ENCODE results near the gene DSCAM. TPM values are rescaled to one million over a fixed set of nuclear protein-coding genes. Genes with fewer than 3 reads are reported as not detected.

DSCAM gene
- total and polyA plus RNA-seq, 10 of the 15 experiments (the other 5 are each of a cell fraction or from before 2014, with no cell fraction given) = not detected

- no peaks in the 10 kb centered on the region for H3K79me2 ChIP-seq (ENCODE audit: control insufficient read depth, insufficient read depth, low read length)
- no TSS peak for BruUV-seq (replicated peaks)
- no peaks in the 10 kb centered on the region for H3K27me3 ChIP-seq (replicated peaks in 1 of 2; ENCODE audit: control insufficient read depth in 2 of 2, insufficient read depth in 2 of 2, low read length in 1 of 2)
- intact Hi-C loops (cut with micrococcal nuclease; ENCODE audit: unreplicated experiment) (no loop called here), in situ Hi-C loops (cut with MboI) (no loop called here)
- H2AFZ ChIP-seq (ENCODE audit: control insufficient read depth, low read depth, low read length) = no peak overlapping the region
- no peak overlapping the region for H3K4me2 ChIP-seq (ENCODE audit: control insufficient read depth, insufficient read depth)
- no peak for TF ChIP-seq ATF3 (IDR thresholded peaks at IDR 0.05; ENCODE audit: borderline replicate concordance, extremely low read depth, low read depth, low read length)
- no peak for TF ChIP-seq USF1 (IDR thresholded peaks at IDR 0.05; ENCODE audit: borderline replicate concordance, extremely low read length, insufficient read depth, low read depth, low read length)
- TF ChIP-seq NR2F1 (conservative IDR thresholded peaks at IDR 0.05) = no peak
- TF ChIP-seq MYB (IDR thresholded peaks at IDR 0.05; ENCODE audit: borderline replicate concordance, low read depth, low read length) = no peak
- TF ChIP-seq SREBF2 (IDR thresholded peaks at IDR 0.05; ENCODE audit: low read length) = no peak
- no peak for TF ChIP-seq YBX1 (IDR thresholded peaks at IDR 0.05)
- no peak for TF ChIP-seq EZH2 (IDR thresholded peaks at IDR 0.05; ENCODE audit: borderline replicate concordance, control insufficient read depth, low read depth, low read length)
- TF ChIP-seq KAT2A (conservative IDR thresholded peaks at IDR 0.05; ENCODE audit: control insufficient read depth, low read depth, low read length) = no peak
- no peak for TF ChIP-seq BMI1 (IDR thresholded peaks at IDR 0.05; ENCODE audit: borderline replicate concordance)
- no peak for TF ChIP-seq SMARCA5 (IDR thresholded peaks at IDR 0.05)
- TF ChIP-seq NFYA (IDR thresholded peaks at IDR 0.05; ENCODE audit: borderline replicate concordance, low read depth, low read length) = no peak
- TF ChIP-seq RAD21 (IDR thresholded peaks at IDR 0.05; ENCODE audit: insufficient read depth, low read depth, low read length) = no peak
- no peak for TF ChIP-seq EED (IDR thresholded peaks at IDR 0.05; ENCODE audit: low read depth)
- no peak for TF ChIP-seq ATF2 (IDR thresholded peaks at IDR 0.05; ENCODE audit: low read length)
- no peak for TF ChIP-seq POLR2A (IDR thresholded peaks at IDR 0.05; ENCODE audit: low read depth, low read length)
- no peak for TF ChIP-seq ZNF592 (IDR thresholded peaks at IDR 0.05)
- TF ChIP-seq NKRF (conservative IDR thresholded peaks at IDR 0.05) = no peak
- no peak overlapping the region for H3K9ac ChIP-seq (ENCODE audit: control insufficient read depth, insufficient read depth, low read length)
- H3K36me3 ChIP-seq (ENCODE audit: control insufficient read depth in 2 of 2, insufficient read depth in 2 of 2, low read length in 1 of 2) = no peaks in the 10 kb centered on the region
- no peak for DNase-seq (ENCODE audit: low read depth, low spot score)
- no peaks in the 10 kb centered on the region; the same call in 2 of the 3 replicates for H3K9me3 ChIP-seq (replicated peaks; ENCODE audit: control insufficient read depth, insufficient read depth, low read length)
- H3K4me1 ChIP-seq (ENCODE audit: control insufficient read depth, insufficient read depth, low read length) = no peaks in the 10 kb centered on the region
- ChIA-PET POLR2A (no interaction called here), SMC1A (ENCODE audit: uncharacterized antibody, unreplicated experiment) (no interaction called here), CTCF (no interaction called here), RAD21 (ENCODE audit: unreplicated experiment) (no interaction called here)
- no peaks in the 10 kb centered on the region for H4K20me1 ChIP-seq (ENCODE audit: control insufficient read depth, insufficient read depth)
- no peak overlapping the region for H3K4me3 ChIP-seq
- WGBS (ENCODE audit: insufficient coverage, insufficient replicate concordance, low lambda C conversion rate, missing lambda C conversion rate) = 16% methylated on average over 4 of the region's 4 CpGs
- no peak for FAIRE-seq
- H3K27ac ChIP-seq (ENCODE audit: control insufficient read depth, insufficient read depth) = no peak overlapping the region
- ATAC-seq = no peak
Observed at GRCh38 chr21:40371329-40371728, 475.6 kb downstream of the DSCAM start.

Measured in GM12878 (cell line).